Kidney (tissue), 14 donors: ENCODE data around the gene ARFGAP3. TPM values are rescaled to one million over a fixed set of nuclear protein-coding genes. Genes with fewer than 3 reads are reported as not detected.

Experiments used
- DNase-seq, 5 donors: peaks; one replicate each; pipeline ENCODE4 v3.0.0-alpha.2; 2013 to 2020
- FAIRE-seq: peaks from 2 replicates; lab custom pipeline; 2012; peaks lifted over from hg19 to GRCh38; lab: Jason Lieb, UNC
- H3K27ac ChIP-seq, 2 donors: one replicate each; pipeline ENCODE4 v1.7.0; 2013; ENCODE audit warnings: low read depth in 2 of 2, low read length in 2 of 2, inconsistent platforms in 1 of 2
- H3K27me3 ChIP-seq: one replicate; pipeline ENCODE4 v1.7.1; 2013; ENCODE audit warnings: low read length, inconsistent platforms; ENCODE audit not compliant: control insufficient read depth, insufficient read depth
- H3K36me3 ChIP-seq, 3 donors: one replicate each; pipeline versions ENCODE4 v1.7.0 to v1.7.1; 2013; ENCODE audit warnings: low read length in 3 of 3, control low read depth in 1 of 3, inconsistent platforms in 1 of 3; ENCODE audit not compliant: insufficient read depth in 3 of 3, control insufficient read depth in 2 of 3
- H3K4me1 ChIP-seq, 3 donors: one replicate each; pipeline versions ENCODE4 v1.7.0 to v1.7.1; 2013; ENCODE audit warnings: low read length in 3 of 3, inconsistent platforms in 1 of 3, low read depth in 1 of 3; ENCODE audit not compliant: control insufficient read depth in 2 of 3, insufficient read depth in 2 of 3
- H3K4me3 ChIP-seq, 3 donors: one replicate each; pipeline versions ENCODE4 v1.7.0 to v1.8.1; 2013; ENCODE audit warnings: low read length in 3 of 3, control low read depth in 1 of 3, inconsistent platforms in 1 of 3
- H3K9ac ChIP-seq, 3 donors: one replicate each; pipeline versions ENCODE4 v1.7.0 to v1.7.1; 2013; ENCODE audit warnings: low read length in 3 of 3, control low read depth in 1 of 3, inconsistent platforms in 1 of 3
- H3K9me3 ChIP-seq, 3 donors: one replicate each; pipeline versions ENCODE4 v1.7.0 to v1.7.1; 2013; ENCODE audit warnings: low read length in 3 of 3, control low read depth in 1 of 3, inconsistent platforms in 1 of 3; ENCODE audit not compliant: control insufficient read depth in 2 of 3, insufficient read depth in 1 of 3
- intact Hi-C: fragments of 100-400 bp; cut with DNase I; formaldehyde crosslinking; loops from one replicate; pipeline ENCODE4 v1.11.1; 2022
- polyA plus RNA-seq: library from polyadenylated mRNA; stranded (reverse); fragments of 350-450 nt; fragmentation: Illumina TruSeq; extraction: RNeasy Lipid Tissue Mini Kit (QIAGEN cat#74804); gene quantifications from one replicate; pipeline ENCODE4 v1.2.3, GENCODE V29; 2014; ENCODE audit warnings: low read depth, low replicate concordance; ENCODE audit not compliant: insufficient read depth
- total RNA-seq: library from RNA; stranded (reverse); fragmentation: NEBNext Ultra II Directional; extraction: Animal tissue kit (Norgen Biotek cat#: 25700); gene quantifications from one replicate; pipeline ENCODE4 v1.2.1, GENCODE V29; 2021
- TF ChIP-seq, protein P1 (sequence below): IDR thresholded peaks from 3 replicates; pipeline ENCODE4 v1.5.1; 2012; ENCODE audit warnings: mild to moderate bottlenecking, moderate library complexity, borderline replicate concordance; ENCODE audit not compliant: insufficient read depth; ENCODE audit errors: extremely low read depth
- donor health status: control.
- donor health status: control.
- donor health status: control.
- donor health status: control.
- donor health status: control.
- donor health status: DM: yes; HTN: yes; CAD: no.
- donor health status: Normal renal cell carcinoma (clear cell type).

ARFGAP3 gene
- total and polyA plus RNA-seq, 2 donors from 2014 or later, result 29.9 to 97.3 TPM

DNA sequence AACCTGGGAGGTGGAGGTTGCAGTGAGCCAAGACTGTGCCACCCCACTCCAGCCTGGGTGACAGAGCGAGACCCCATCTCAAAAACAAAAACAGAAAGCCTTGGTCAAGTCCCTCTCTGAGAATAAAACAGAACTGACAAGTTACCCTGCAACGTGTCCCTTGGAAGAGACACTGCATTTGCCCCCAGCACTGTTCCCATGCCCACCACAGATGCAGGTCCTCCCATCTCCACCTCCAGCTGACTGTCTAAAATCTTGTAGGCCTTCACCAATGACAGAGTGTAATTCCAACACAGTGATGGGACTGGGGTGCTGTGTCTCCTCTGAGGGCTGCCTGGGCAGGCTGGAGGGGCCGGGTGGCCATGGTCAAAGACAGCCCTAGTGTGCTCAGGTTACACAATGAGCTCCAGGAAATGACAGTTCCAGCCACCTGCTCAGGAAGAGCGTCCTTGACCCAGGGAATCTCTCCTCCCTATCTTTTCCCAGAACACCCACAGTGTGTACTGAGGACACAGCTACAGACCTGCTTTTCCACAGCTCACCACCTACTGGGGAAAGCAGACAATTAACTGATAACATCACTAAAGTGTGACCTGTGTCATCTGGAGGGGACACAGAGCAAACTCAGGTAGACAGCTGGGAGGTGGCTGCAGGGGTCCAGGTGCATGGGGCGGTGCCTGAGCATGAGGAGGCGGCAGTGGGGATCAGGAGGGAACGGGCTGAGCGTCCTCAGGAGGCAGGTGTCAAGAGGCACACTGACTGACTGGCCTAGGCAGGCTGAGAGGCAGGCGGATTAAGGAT, 56.4 kb downstream of the ARFGAP3 start:
- FAIRE-seq (no peak), DNase-seq (peak in 3 of 5 donors; percentile 44 to 58 (median 56))
- H3K27me3 ChIP-seq, result no peaks in the 10 kb centered on the region
- H3K4me3 ChIP-seq, result no peak overlapping the region
- H3K9me3 ChIP-seq, result no peaks in the 10 kb centered on the region
- TF ChIP-seq, protein P1, sequence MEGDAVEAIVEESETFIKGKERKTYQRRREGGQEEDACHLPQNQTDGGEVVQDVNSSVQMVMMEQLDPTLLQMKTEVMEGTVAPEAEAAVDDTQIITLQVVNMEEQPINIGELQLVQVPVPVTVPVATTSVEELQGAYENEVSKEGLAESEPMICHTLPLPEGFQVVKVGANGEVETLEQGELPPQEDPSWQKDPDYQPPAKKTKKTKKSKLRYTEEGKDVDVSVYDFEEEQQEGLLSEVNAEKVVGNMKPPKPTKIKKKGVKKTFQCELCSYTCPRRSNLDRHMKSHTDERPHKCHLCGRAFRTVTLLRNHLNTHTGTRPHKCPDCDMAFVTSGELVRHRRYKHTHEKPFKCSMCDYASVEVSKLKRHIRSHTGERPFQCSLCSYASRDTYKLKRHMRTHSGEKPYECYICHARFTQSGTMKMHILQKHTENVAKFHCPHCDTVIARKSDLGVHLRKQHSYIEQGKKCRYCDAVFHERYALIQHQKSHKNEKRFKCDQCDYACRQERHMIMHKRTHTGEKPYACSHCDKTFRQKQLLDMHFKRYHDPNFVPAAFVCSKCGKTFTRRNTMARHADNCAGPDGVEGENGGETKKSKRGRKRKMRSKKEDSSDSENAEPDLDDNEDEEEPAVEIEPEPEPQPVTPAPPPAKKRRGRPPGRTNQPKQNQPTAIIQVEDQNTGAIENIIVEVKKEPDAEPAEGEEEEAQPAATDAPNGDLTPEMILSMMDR, result no peak
- no peak overlapping the region for H3K27ac ChIP-seq
- no peak overlapping the region for H3K9ac ChIP-seq
- intact Hi-C loops, result no loop called here
- H3K4me1 ChIP-seq, result peaks cover 0 to 5% (median under 1%) of the 10 kb centered on the region in 3 donors
- H3K36me3 ChIP-seq, result peaks cover 2 to 20% (median 20%) of the 10 kb centered on the region in 3 donors

DNA sequence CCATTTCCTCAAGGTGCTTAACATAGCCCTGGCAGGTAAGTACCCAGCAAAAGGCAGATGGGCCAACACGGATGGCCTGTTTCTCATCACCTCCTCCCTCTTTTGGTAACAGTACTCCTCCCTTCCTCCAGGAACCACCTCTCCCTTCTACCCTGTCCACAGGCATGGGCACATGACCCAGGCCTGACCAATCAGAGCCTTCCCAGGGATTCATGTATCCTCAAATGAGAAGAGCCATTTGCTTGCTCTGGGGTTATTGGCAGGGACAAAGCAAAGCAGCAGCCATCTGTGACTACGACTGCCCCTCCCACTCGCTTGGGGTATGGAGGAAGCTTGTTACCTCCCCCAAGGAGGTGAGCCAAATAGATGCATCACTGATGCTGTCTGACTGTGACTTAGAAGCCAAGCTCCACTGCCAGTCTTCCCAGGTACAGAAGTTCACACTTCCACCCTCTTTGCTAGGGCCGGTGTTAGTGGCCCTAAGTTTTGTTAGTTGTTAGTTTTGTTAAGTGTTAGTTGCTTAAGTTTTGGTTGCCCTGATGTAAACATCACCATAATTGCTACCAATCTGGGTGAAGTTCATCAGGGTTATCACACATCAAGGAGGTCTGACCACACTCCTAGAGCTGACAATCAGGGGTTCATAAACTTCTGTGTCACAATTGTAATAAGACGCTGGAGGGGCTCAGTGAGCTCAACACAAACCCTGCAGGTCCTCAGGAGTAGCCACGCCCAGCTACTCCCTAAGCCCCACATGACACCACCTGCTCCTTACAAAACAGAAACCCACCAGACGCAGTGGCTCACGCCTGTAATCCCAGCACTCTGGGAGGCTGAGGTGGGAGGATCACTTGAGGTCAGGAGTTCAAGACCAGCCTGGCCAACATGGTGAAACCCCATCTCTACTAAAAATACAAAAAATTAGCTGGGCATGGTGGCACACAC, 57.3 kb downstream of the ARFGAP3 start:
- no peak overlapping the region for H3K9ac ChIP-seq
- TF ChIP-seq, protein P1, result no peak
- no peaks in the 10 kb centered on the region for H3K4me1 ChIP-seq
- H3K27ac ChIP-seq, result no peak overlapping the region
- H3K27me3 ChIP-seq, result no peaks in the 10 kb centered on the region
- intact Hi-C loops, result no loop called here
- peak in 1 of 5 donors; percentile 39 for DNase-seq
- H3K4me3 ChIP-seq, result no peak overlapping the region
- H3K36me3 ChIP-seq, result peaks cover 2 to 24% (median 20%) of the 10 kb centered on the region in 3 donors
- no peaks in the 10 kb centered on the region for H3K9me3 ChIP-seq
- FAIRE-seq, result no peak

DNA sequence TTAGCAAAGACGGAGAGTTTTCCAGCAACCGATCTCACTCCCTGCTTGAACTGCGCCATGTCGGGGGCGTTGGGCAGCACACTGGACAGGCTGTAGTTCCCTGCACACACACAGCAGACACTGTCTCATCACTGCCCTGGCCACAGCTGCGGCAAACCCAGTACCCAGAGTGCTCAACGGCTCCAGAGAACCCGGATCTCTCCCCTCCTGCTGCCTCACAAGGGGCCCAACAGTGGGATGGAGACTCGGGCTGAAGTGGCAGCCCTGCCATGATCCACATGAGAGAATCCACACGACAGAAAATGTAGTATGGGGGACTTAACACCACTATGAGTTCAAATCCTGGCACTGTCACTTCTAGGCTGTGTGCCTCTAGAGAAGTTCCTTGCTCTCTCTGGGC, 58.0 kb downstream of the ARFGAP3 start:
- Histone ChIP-seq H3K27me3 (no peaks in the 10 kb centered on the region), H3K27ac (no peak overlapping the region), H3K9me3 (no peaks in the 10 kb centered on the region), H3K4me3 (no peak overlapping the region), H3K9ac (no peak overlapping the region), H3K36me3 (peaks cover 2 to 24% (median 20%) of the 10 kb centered on the region in 3 donors), H3K4me1 (no peaks in the 10 kb centered on the region)
- TF ChIP-seq, protein P1, result no peak
- FAIRE-seq (no peak), DNase-seq (no peak)
- intact Hi-C loops, result no loop called here
